ENCODE measurements around the gene FAM163A.
"Not testable (repeated sequence)": the region's sequence is repeated elsewhere in the genome, so short reads cannot be mapped to it uniquely, and the experiment has no call there.

Gene FAM163A

GRCh38 chr1:179826626-179827280, 83.7 kb downstream of the FAM163A start:
- DNase-seq (ENCODE audit: low read depth, low spot score), result no peak
- no peak overlapping the region for H3K4me3 ChIP-seq (ENCODE audit: low read length)

- DNase-seq (ENCODE audit: low read depth, low spot score), result no peak
Measured at GRCh38 chr1:179828554-179829110, 85.5 kb downstream of the FAM163A start.

GRCh38 chr1:179831225-179831624, 88.1 kb downstream of the FAM163A start:
- no peak for DNase-seq (ENCODE audit: low read depth, low spot score)
- H3K4me3 ChIP-seq (ENCODE audit: low read length), result no peak overlapping the region

More at GRCh38 chr1:179828554-179829110, 85.5 kb downstream of the FAM163A start:
- H3K4me3 ChIP-seq (ENCODE audit: low read length), result no peak overlapping the region

DNA sequence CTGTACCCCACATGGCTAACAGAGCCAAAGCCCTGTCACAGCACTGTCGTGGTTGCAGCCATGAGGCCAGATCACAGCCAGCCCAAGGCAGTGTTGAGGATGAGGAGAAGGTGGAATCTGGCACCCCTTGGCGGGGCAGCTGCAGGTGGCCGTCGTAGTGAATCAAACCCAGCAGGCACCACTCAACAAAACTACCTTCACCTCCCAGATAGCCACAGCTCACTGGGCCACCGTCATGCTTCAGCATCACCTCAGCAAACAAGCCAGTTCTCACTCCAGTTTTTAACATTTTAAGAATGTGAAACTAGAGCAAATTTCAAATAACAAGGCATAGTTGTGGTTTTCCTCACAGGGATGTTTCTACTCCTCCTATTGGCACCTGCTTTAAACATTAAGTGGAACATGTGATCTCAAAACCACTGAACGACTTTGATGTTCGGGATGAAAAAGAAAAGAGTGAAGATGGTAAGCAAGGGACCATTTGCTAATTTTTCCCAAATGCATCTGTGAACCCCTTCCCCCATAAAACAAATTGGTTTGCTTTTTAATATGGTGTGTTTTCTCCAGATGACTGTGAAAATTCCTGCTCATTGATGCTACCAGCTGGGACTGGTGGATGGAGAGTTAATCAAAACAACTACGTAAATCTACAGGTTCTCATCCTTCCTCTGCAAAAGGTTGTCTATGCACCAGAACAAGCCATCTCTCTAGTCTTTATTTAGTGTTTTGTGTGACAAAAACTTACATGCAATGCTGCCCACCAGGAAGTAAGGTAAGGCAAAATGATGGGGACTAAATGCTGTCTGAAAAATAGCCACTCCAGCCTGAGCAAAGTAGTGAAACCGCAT, 89.0 kb downstream of the FAM163A start:
- no peak overlapping the region for H3K4me3 ChIP-seq (ENCODE audit: low read length)
- DNase-seq (ENCODE audit: low read depth, low spot score), result peak; percentile 83

- H3K4me3 ChIP-seq (ENCODE audit: low read length); DNase-seq (ENCODE audit: low read depth, low spot score): not testable (repeated sequence)
Measured at GRCh38 chr1:179836686-179837445, 93.8 kb downstream of the FAM163A start.

GRCh38 chr1:179840107-179840506, 97.0 kb downstream of the FAM163A start:
- no peak for DNase-seq (ENCODE audit: low read depth, low spot score)
- H3K4me3 ChIP-seq (ENCODE audit: low read length), result no peak overlapping the region

DNA sequence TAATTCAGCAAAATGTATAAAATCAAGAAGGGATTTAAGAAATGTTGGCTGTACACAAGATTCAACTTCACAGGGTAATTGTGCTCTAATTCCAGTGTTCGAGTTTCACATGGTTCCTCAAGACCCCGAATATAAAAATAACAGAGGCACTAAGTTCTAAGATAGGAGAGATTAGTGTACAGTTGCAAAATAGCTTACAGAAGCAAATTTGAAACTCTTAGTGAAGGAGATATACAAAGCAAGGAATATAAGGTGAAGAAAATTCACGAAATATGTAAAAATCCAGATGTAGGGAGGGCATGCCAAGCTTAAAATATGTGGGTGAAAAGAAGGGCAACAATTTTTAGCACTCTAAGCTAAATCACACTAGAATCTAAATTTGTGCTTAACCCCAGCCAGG, 105.1 kb downstream of the FAM163A start:
- no peak for DNase-seq (ENCODE audit: low read depth, low spot score)
- no peak overlapping the region for H3K4me3 ChIP-seq (ENCODE audit: low read length)

- peak; percentile 26 for DNase-seq (ENCODE audit: low read depth, low spot score)
- H3K4me3 ChIP-seq (ENCODE audit: low read length), result no peak overlapping the region
Measured at GRCh38 chr1:179853102-179853501, 110.0 kb downstream of the FAM163A start.

DNA sequence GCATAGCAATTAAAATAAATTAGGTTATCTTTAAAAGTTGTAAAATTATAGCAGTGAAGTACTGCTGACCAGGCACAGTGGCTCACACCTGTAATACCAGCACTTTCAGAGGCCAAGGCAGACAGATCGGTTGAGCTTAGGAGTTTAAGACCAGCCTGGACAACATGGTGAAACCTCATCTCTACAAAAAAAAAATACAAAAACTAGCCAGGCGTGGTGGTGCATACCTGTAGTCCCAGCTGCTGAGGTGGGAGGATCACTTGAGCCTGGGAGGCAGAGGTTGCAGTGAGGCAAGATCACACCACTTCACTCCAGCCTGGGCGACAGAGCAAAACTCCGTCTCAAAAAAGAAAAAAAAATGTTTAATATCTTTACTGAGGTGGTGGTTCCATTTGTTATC, 112.7 kb downstream of the FAM163A start:
- not testable (repeated sequence) for DNase-seq (ENCODE audit: low read depth, low spot score); H3K4me3 ChIP-seq (ENCODE audit: low read length)

GRCh38 chr1:179856296-179856695, 113.2 kb downstream of the FAM163A start:
- no peak for DNase-seq (ENCODE audit: low read depth, low spot score)
- no peak overlapping the region for H3K4me3 ChIP-seq (ENCODE audit: low read length)

DNA sequence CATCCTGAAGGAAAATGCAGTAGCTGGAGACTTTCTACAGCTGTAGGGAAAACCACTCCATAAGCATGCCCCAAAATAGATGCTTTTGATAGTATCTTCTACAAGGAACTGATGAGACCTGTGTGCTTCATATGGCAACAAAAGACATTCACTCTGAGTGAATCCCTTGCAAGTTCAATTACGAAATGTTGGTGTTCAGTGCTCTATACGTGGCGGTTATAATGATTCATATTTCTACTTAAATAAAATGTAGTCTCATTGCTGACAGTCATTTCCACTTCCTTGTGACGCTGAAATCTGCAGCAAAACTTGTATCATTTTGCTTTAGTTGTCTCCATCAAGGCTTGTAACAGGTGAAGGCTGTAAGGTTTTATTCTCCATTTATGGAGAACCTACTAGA, 113.9 kb downstream of the FAM163A start:
- H3K4me3 ChIP-seq (ENCODE audit: low read length), result no peak overlapping the region
- DNase-seq (ENCODE audit: low read depth, low spot score), result no peak

DNA sequence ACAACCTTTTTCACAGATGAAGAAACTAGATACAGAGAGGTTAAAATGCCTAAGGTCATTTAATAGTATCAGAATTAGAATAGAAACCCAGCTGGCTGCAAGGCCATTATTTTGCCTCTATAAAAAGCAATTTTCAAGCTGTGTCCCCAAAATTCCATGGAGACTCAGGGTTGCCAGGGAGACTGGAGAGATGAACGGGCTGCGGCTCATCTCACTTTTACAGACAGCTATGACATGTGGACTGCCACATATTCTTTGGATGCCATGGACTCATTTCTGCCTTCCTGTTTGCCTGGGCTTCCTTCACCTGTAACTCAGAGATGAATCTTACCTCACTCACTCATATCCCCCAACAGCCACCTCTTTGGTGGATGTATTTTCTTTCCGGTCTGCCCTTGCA, 117.6 kb downstream of the FAM163A start:
- no peak for DNase-seq (ENCODE audit: low read depth, low spot score)
- no peak overlapping the region for H3K4me3 ChIP-seq (ENCODE audit: low read length)

GRCh38 chr1:179865377-179865776, 122.3 kb downstream of the FAM163A start:
- DNase-seq (ENCODE audit: low read depth, low spot score), result no peak
- no peak overlapping the region for H3K4me3 ChIP-seq (ENCODE audit: low read length)

Data from Jurkat, Clone E6-1 (cell line).